Neural cell (in vitro differentiated cells): ENCODE data around the gene ENOSF1. TPM values are rescaled to one million over a fixed set of nuclear protein-coding genes. Genes with fewer than 3 reads are reported as not detected.

Experiments used
- H2AFZ ChIP-seq: fragments of 200-600, 300-800 bp; sonication (generic), shearing (Covaris generic); 2 replicates; pipeline ENCODE4 v1.6.0; 2014; ENCODE audit warnings: low read depth, mild to moderate bottlenecking, antibody characterized with exemption, low read length, moderate library complexity
- H3F3A ChIP-seq: fragments of 200-600 bp; shearing (Covaris generic); 2 replicates; pipeline ENCODE4 v1.6.1; 2016; ENCODE audit warnings: mild to moderate bottlenecking, moderate library complexity, mixed read lengths, antibody characterized with exemption, low read length; ENCODE audit not compliant: insufficient read depth, poor library complexity, severe bottlenecking
- H3K27ac ChIP-seq: fragments of 200-600, 300-800 bp; sonication (generic), shearing (Covaris generic); 2 replicates; pipeline ENCODE4 v1.5.1; 2014; ENCODE audit warnings: mild to moderate bottlenecking, low read length, moderate library complexity
- H3K27me3 ChIP-seq: fragments of 300-800, 200-600 bp; sonication (generic), shearing (Covaris generic); 2 replicates; pipeline ENCODE4 v1.6.0; 2014; ENCODE audit warnings: mild to moderate bottlenecking, low read depth, low read length, moderate library complexity; ENCODE audit not compliant: insufficient read depth
- H3K36me3 ChIP-seq: fragments of 300-800, 200-600 bp; sonication (generic), shearing (Covaris generic); 2 replicates; pipeline ENCODE4 v1.5.1; 2014; ENCODE audit warnings: mild to moderate bottlenecking, antibody characterized with exemption, low read length, moderate library complexity; ENCODE audit not compliant: insufficient read depth
- H3K4me2 ChIP-seq: fragments of 300-800, 200-600 bp; sonication (generic), shearing (Covaris generic); 2 replicates; pipeline ENCODE4 v1.6.0; 2014; ENCODE audit warnings: mild to moderate bottlenecking, low read length
- H3K4me3 ChIP-seq: fragments of 300-800, 200-600 bp; sonication (generic), shearing (Covaris generic); 2 replicates; pipeline ENCODE4 v1.5.1; 2014; ENCODE audit warnings: mild to moderate bottlenecking, low read length, moderate library complexity
- H3K79me2 ChIP-seq: fragments of 200-600 bp; shearing (Covaris generic); replicated peaks from 2 replicates; pipeline ENCODE4 v1.6.0; 2014; ENCODE audit warnings: mild to moderate bottlenecking, low read length, moderate library complexity; ENCODE audit not compliant: insufficient read depth
- H3K9ac ChIP-seq: fragments of 300-800, 200-600 bp; sonication (generic), shearing (Covaris generic); 2 replicates; pipeline ENCODE4 v1.6.1; 2016; ENCODE audit warnings: mild to moderate bottlenecking, low read length, mixed read lengths
- H3K9me2 ChIP-seq: fragments of 200-600 bp; shearing (Covaris generic); 2 replicates; pipeline ENCODE4 v1.6.1; 2016; ENCODE audit warnings: mild to moderate bottlenecking, low read length, mixed read lengths; ENCODE audit not compliant: insufficient read depth
- H3K9me3 ChIP-seq: fragments of 200-600, 300-800 bp; sonication (generic), shearing (Covaris generic); 2 replicates; pipeline ENCODE4 v1.6.1; 2016; ENCODE audit warnings: mild to moderate bottlenecking, mixed run types, low read length, moderate library complexity, mixed read lengths
- H4K20me1 ChIP-seq: fragments of 200-600 bp; shearing (Covaris generic); 2 replicates; pipeline ENCODE4 v1.6.1; 2016; ENCODE audit warnings: mild to moderate bottlenecking, mixed run types; ENCODE audit not compliant: insufficient read depth
- CTCF ChIP-seq: fragments of 450-650 bp; IDR thresholded peaks from 2 replicates; pipeline ENCODE4 v1.5.1; 2014; ENCODE audit warnings: antibody characterized with exemption, mild to moderate bottlenecking, moderate library complexity; ENCODE audit not compliant: poor library complexity, severe bottlenecking
- EP300 ChIP-seq: fragments of 450-650 bp; conservative IDR thresholded peaks from 2 replicates; pipeline ENCODE4 v1.6.1; 2014; ENCODE audit warnings: antibody characterized with exemption, mild to moderate bottlenecking, moderate library complexity; ENCODE audit not compliant: poor library complexity, severe bottlenecking
- EZH2 ChIP-seq: fragments of 200-600, 300-800 bp; shearing (Covaris generic), sonication (generic); IDR thresholded peaks from 2 replicates; pipeline ENCODE4 v1.6.1; 2014; ENCODE audit warnings: antibody characterized with exemption, low read length, borderline replicate concordance, mild to moderate bottlenecking; ENCODE audit not compliant: insufficient read depth, poor library complexity, severe bottlenecking
- MXI1 ChIP-seq: fragments of 450-650 bp; conservative IDR thresholded peaks from 2 replicates; pipeline ENCODE4 v1.6.1; 2014; ENCODE audit warnings: antibody characterized with exemption, mild to moderate bottlenecking; ENCODE audit not compliant: poor library complexity, severe bottlenecking
- POLR2AphosphoS5 ChIP-seq: IDR thresholded peaks from 2 replicates; pipeline ENCODE4 v1.6.1; 2012
- RAD21 ChIP-seq: fragments of 450-650 bp; conservative IDR thresholded peaks from 2 replicates; pipeline ENCODE4 v1.6.1; 2014; ENCODE audit warnings: antibody characterized with exemption, mild to moderate bottlenecking, moderate library complexity
- REST ChIP-seq: IDR thresholded peaks from 2 replicates; pipeline ENCODE4 v1.6.1; 2012; ENCODE audit warnings: borderline replicate concordance
- SMC3 ChIP-seq: fragments of 450-650 bp; conservative IDR thresholded peaks from 2 replicates; pipeline ENCODE4 v1.6.1; 2014; ENCODE audit warnings: antibody characterized with exemption, mild to moderate bottlenecking, moderate library complexity; ENCODE audit not compliant: poor library complexity
- TAF1 ChIP-seq: IDR thresholded peaks from 2 replicates; pipeline ENCODE4 v1.6.1; 2012; ENCODE audit warnings: low read depth
- polyA plus RNA-seq: library from polyadenylated mRNA; depleted of rRNA; stranded (reverse); fragments of >200 nt; gene quantifications from 2 replicates; pipeline ENCODE4 v1.2.3, GENCODE V29; 2014

Gene ENOSF1
- polyA plus RNA-seq, 1 donor from 2014 or later: 9.0 TPM

- Histone ChIP-seq H3K4me2 (no peak overlapping the region), H4K20me1 (no peaks in the 10 kb centered on the region), H3K9me3 (no peaks in the 10 kb centered on the region), H3K27me3 (no peaks in the 10 kb centered on the region), H3K9me2 (no peaks in the 10 kb centered on the region), H3K27ac (no peak overlapping the region), H3K79me2 (peaks cover 10% of the 10 kb centered on the region), H2AFZ (no peak overlapping the region), H3K9ac (no peak overlapping the region), H3F3A (no peaks in the 10 kb centered on the region), H3K36me3 (no peaks in the 10 kb centered on the region), H3K4me3 (no peak overlapping the region)
- TF ChIP-seq REST (no peak), POLR2AphosphoS5 (no peak), RAD21 (no peak), SMC3 (no peak), MXI1 (no peak), EP300 (no peak), TAF1 (no peak), CTCF (no peak), EZH2 (no peak)
Measured at GRCh38 chr18:754656-755055, 42.2 kb upstream of the ENOSF1 start.

GRCh38 chr18:750456-750855 lies 38.0 kb upstream of the ENOSF1 start:
- Histone ChIP-seq H3K79me2 (no peaks in the 10 kb centered on the region), H2AFZ (no peak overlapping the region), H3K9me3 (no peaks in the 10 kb centered on the region), H3K4me2 (no peak overlapping the region), H3F3A (no peaks in the 10 kb centered on the region), H3K9me2 (no peaks in the 10 kb centered on the region), H3K36me3 (no peaks in the 10 kb centered on the region), H3K9ac (no peak overlapping the region), H3K4me3 (no peak overlapping the region), H3K27me3 (peaks cover 3% of the 10 kb centered on the region), H3K27ac (no peak overlapping the region), H4K20me1 (no peaks in the 10 kb centered on the region)
- TF ChIP-seq REST (no peak), EP300 (no peak), SMC3 (no peak), POLR2AphosphoS5 (no peak), EZH2 (no peak), MXI1 (no peak), CTCF (no peak), TAF1 (no peak), RAD21 (no peak)
